ENCODE results near the gene FOXS1.
"Not testable (repeated sequence)": the region's sequence is repeated elsewhere in the genome, so short reads cannot be mapped to it uniquely, and the experiment has no call there.

Gene FOXS1

GRCh38 chr20:31822421-31823330, 22.7 kb downstream of the FOXS1 start:
- ATAC-seq (peak; percentile 86), DNase-seq (peak; percentile 71 to 78)
- Mint-ChIP-seq H3K27me3 (peaks cover 21% of the 10 kb centered on the region), H3K4me1 (peaks cover 10% of the 10 kb centered on the region), H3K9me3 (no peaks in the 10 kb centered on the region), H3K4me3 (peak overlapping the region; percentile 4 to 14), H3K27ac (no peak overlapping the region)

- DNase-seq (no peak), ATAC-seq (no peak)
- Mint-ChIP-seq H3K27me3 (peaks cover 21% of the 10 kb centered on the region), H3K27ac (no peak overlapping the region), H3K9me3 (no peaks in the 10 kb centered on the region), H3K4me1 (peaks cover 10% of the 10 kb centered on the region), H3K4me3 (no peak overlapping the region)
Observed at GRCh38 chr20:31821427-31821826, 24.0 kb downstream of the FOXS1 start.

- ATAC-seq: no peak
- Mint-ChIP-seq H3K4me1 (peaks cover 10% of the 10 kb centered on the region), H3K27ac (no peak overlapping the region), H3K27me3 (peaks cover 21% of the 10 kb centered on the region), H3K9me3 (no peaks in the 10 kb centered on the region), H3K4me3 (no peak overlapping the region)
- DNase-seq: no peak
Observed at GRCh38 chr20:31820228-31820627, 25.2 kb downstream of the FOXS1 start.

- Mint-ChIP-seq H3K9me3 (no peaks in the 10 kb centered on the region), H3K4me1 (peaks cover 10% of the 10 kb centered on the region), H3K27ac (peak within 1 kb of the TSS in 1 of 2 donors; percentile 44), H3K27me3 (peaks cover 21% of the 10 kb centered on the region), H3K4me3 (no peak within 1 kb of the TSS)
- no peak for ATAC-seq
- DNase-seq: no peak
Observed at GRCh38 chr20:31819083-31819784, 26.2 kb downstream of the FOXS1 start, which contains the start of gene MYLK2. Gene MYLK2, plus strand, starts transcription at chr20:31819356. Its CDS starts 225 bp downstream, at chr20:31819581.

DNA sequence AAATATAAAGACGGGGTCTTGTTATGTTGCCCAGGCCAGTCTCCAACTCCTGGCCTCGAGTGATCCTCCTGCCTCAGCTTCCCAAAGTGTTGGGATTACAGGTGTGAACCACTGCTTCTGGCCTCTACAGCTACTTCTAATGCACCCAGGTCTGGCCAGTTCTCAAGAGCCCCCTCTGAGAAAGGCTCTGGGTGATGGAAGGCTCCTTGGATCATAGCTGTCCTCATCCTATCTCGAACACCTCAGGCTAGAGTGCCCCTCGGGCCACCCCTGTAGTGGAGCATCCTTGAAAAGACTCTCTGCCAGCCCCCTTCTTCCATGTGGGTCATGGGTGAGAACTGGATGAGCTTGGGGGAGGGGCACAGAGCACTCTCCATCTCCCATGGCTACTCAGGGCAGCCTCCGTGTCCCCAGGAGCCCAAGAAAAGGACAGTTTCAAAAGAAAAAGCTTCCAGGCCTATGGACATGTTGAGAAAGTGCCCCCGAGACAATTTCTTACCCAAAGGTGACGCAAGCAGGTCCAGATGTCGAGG, 27.0 kb downstream of the FOXS1 start:
- Mint-ChIP-seq H3K9me3 (no peaks in the 10 kb centered on the region), H3K27ac (peak overlapping the region in 1 of 2 donors; percentile 15), H3K4me1 (peaks cover 10% of the 10 kb centered on the region), H3K27me3 (peaks cover 13% of the 10 kb centered on the region), H3K4me3 (no peak overlapping the region)
- no peak for DNase-seq
- no peak for ATAC-seq

DNA sequence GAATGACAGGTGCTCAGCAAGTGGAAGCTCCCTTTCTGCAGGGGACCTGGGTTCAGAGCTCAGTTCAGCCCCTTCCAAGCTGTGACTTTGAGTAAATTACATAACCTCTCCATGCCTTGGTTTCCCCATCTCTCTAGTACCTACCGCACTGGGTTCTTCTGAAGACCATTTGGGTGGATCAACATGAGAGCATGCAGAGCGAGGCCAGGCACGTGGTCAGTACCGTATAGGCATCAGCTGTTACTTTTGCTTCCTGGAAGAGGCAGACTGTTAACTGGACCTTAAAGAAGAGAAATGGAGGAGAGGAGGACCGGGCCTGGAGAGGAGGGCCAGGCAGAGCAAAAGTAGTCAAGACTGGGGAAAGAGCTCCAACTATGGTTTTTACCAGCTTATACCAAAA, 27.9 kb downstream of the FOXS1 start:
- DNase-seq (no peak), ATAC-seq (no peak)
- Mint-ChIP-seq H3K27ac (no peak overlapping the region), H3K27me3 (peaks cover 5% of the 10 kb centered on the region), H3K4me3 (no peak overlapping the region), H3K9me3 (no peaks in the 10 kb centered on the region), H3K4me1 (peaks cover 5% of the 10 kb centered on the region)

DNA sequence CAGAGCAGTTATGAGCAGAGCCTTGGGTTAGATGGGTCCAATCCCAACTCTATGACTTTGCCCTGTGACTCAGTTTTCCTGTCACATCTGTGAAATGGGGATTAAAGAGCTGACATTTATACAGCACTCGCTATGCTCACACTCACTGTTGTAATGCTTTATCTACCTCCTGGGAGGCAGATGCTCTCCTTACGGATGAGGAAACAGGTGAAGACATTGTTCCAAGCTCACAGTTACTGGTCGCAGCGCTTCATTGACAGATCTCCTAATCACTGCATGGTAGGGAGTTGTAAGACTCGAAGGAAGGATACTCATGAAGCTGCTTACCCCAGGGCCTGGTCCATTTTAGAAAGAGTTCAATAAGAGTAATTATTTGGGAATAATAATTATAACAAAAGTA, 29.2 kb downstream of the FOXS1 start:
- no peaks in the 10 kb centered on the region for H3K9me3 Mint-ChIP-seq
- no peaks in the 10 kb centered on the region for H3K27me3 Mint-ChIP-seq
- H3K27ac Mint-ChIP-seq: no peak overlapping the region
- no peak for ATAC-seq
- H3K4me1 Mint-ChIP-seq: no peaks in the 10 kb centered on the region
- no peak for DNase-seq
- no peak overlapping the region for H3K4me3 Mint-ChIP-seq

DNA sequence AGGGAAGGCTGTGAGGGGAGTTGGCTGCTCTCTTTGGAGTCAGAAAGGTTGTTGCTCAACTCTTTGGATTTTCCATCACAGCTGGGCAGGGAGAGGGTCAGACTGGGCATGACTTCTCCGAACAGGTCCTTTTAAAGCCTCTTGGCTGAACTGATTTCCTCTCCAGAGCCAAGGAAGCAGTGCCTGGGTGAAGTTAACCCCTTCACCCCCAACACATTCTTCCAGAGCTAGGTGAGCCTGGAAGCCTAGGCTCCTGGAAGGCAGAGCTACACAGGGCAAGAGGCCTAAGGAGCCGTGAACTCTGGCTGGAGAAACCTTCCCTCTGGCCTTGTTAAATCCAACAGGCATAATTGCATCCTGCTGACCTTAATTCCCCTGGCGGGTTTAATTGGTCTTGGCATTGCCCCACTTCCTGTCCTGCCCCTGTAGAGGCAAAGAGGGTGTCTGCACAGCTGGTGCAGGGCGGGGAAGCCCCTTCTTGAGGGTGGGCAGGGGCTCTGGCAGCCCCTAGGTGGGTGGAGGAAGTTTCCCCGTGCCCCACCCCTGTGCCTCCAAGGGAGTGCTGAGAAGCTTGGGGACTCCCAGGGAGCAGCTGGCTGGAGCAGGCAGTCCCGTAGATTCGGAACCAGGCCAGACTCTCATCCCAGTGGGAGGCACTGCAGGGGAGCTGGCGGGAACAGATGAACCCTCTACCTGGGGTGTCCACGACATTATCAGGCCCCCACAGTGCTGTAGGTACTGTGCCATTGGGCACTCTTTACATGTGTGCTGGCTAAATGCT, 29.8 kb downstream of the FOXS1 start:
- no peak for DNase-seq
- no peak overlapping the region for H3K4me3 Mint-ChIP-seq
- no peak overlapping the region for H3K27ac Mint-ChIP-seq
- H3K27me3 Mint-ChIP-seq: no peaks in the 10 kb centered on the region
- ATAC-seq: peak; percentile 13
- no peaks in the 10 kb centered on the region for H3K9me3 Mint-ChIP-seq
- no peaks in the 10 kb centered on the region for H3K4me1 Mint-ChIP-seq

- not testable (repeated sequence) for H3K27ac Mint-ChIP-seq, H3K27me3 Mint-ChIP-seq, H3K9me3 Mint-ChIP-seq, H3K4me1 Mint-ChIP-seq, DNase-seq, H3K4me3 Mint-ChIP-seq, ATAC-seq
Observed at GRCh38 chr20:31814142-31814541, 31.3 kb downstream of the FOXS1 start.

DNA sequence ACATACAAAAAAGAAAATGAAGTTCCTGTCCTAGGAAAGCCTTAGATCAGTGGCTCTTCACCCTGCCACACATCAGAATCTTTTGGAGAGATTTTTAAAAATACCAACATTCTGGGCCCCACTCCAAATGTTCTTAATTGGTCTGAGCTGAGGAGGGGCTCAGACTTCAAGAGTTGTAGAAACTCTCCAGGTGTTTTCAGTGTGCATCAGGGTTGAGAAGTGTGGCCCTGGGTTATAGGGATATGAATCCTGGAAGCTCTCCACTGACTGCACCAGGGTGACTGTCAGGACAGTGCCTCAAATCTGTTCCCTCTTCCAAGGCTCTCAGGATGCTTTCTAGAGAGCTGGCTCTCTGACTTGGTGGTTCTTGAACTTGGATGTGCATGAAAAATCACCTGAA, 31.8 kb downstream of the FOXS1 start:
- Mint-ChIP-seq H3K27ac (no peak overlapping the region), H3K27me3 (no peaks in the 10 kb centered on the region), H3K4me3 (no peak overlapping the region), H3K9me3 (no peaks in the 10 kb centered on the region), H3K4me1 (no peaks in the 10 kb centered on the region)
- DNase-seq: no peak
- no peak for ATAC-seq

GRCh38 chr20:31811796-31812728, 33.3 kb downstream of the FOXS1 start:
- ATAC-seq: no peak
- Mint-ChIP-seq H3K27me3 (no peaks in the 10 kb centered on the region), H3K4me1 (no peaks in the 10 kb centered on the region), H3K9me3 (no peaks in the 10 kb centered on the region), H3K4me3 (no peak overlapping the region), H3K27ac (peak overlapping the region in 1 of 2 donors; percentile 14)
- DNase-seq: no peak

DNA sequence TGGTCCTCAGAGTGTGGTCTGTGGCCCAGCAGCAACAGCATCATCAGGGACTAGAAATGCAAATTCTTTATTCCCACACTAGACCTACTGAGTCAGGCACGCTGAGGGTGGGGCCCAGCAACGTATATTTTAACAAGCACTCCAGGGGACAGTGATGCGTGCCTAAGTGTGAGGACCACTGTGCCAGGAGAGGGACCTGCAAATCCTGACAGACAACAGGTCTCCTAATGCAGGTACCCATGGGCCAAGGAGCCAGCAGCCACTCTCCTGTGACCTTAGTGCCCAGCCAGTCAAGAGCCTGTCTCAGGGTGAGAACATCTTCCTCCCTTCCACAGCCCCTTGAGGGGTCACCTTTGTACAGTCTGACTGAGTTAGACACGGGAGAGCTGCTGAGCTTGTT, 34.2 kb downstream of the FOXS1 start:
- peak overlapping the region in 1 of 2 donors; percentile 12 for H3K27ac Mint-ChIP-seq
- ATAC-seq (no peak), DNase-seq (no peak)
- no peak overlapping the region for H3K4me3 Mint-ChIP-seq
- no peaks in the 10 kb centered on the region for H3K27me3 Mint-ChIP-seq
- no peaks in the 10 kb centered on the region for H3K9me3 Mint-ChIP-seq
- no peaks in the 10 kb centered on the region for H3K4me1 Mint-ChIP-seq

DNA sequence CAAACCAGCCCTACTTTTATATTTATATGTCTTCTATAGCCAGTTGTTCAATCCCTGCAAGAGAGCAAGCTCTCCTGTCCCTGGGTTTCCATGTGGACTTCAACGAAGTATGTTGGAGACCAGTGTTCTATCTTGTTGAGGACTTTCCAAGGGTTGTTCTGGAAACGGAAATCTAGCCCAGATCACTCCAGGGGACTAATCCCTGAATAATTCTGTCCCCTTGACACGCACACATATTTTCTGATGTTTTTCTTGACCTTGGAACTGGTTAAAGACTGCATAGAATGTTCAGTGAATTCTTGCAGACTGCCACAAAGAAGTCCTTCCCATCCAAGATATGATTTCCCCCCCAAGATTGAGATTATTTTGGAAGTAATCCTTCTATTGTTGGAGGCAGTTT, 35.7 kb downstream of the FOXS1 start:
- H3K27me3 Mint-ChIP-seq: no peaks in the 10 kb centered on the region
- DNase-seq: no peak
- no peaks in the 10 kb centered on the region for H3K4me1 Mint-ChIP-seq
- no peak overlapping the region for H3K27ac Mint-ChIP-seq
- no peak for ATAC-seq
- no peaks in the 10 kb centered on the region for H3K9me3 Mint-ChIP-seq
- no peak overlapping the region for H3K4me3 Mint-ChIP-seq

GRCh38 chr20:31808481-31808880, 36.9 kb downstream of the FOXS1 start:
- ATAC-seq (no peak), DNase-seq (no peak)
- Mint-ChIP-seq H3K27ac (no peak overlapping the region), H3K27me3 (no peaks in the 10 kb centered on the region), H3K4me1 (peaks cover 2% of the 10 kb centered on the region), H3K9me3 (no peaks in the 10 kb centered on the region), H3K4me3 (no peak overlapping the region)
